ENCODE data around the gene ECE1.

DNA sequence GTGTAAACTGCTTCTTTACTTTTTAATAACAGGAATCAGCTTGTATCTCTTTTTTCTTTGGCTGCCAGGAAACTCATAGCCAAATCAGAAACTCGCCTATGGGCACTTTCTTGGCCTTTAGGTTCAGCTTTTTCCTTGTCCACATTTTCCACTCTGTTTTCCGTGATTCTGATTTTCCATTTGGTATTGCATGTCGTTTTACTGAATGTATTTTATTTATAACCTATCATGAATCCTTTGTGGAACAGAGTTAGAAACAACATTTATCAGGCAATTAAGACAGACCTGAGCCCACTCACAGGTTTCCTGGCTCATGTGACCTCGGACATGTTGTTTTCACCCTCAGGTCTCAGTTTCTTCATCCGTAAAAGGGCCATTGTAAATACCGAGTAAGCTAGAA, 5.3 kb upstream of the ECE1 start:
- no peak for TF ChIP-seq CTCF (conservative IDR thresholded peaks at IDR 0.05; ENCODE audit: low read length)
- TF ChIP-seq EZH2phosphoT487 (IDR thresholded peaks at IDR 0.05; ENCODE audit: borderline replicate concordance), result no peak
